IPS DF 6.9 (cell line): ENCODE data around the gene PDCD1.

Experiments used
- DNase-seq: peaks from one replicate; pipeline ENCODE4 v3.0.0-alpha.2; 2013; ENCODE audit warnings: low read depth, low spot score
- H3K27ac ChIP-seq: one replicate; pipeline ENCODE4 v1.5.1; 2013; ENCODE audit warnings: low read length, control low read depth
- H3K27me3 ChIP-seq: 2 replicates; pipeline ENCODE4 v1.6.1; 2013; ENCODE audit warnings: mild to moderate bottlenecking, low read length; ENCODE audit not compliant: control insufficient read depth, insufficient read depth
- H3K36me3 ChIP-seq: 2 replicates; pipeline ENCODE4 v1.6.1; 2013; ENCODE audit warnings: low read length; ENCODE audit not compliant: control insufficient read depth, insufficient read depth
- H3K4me1 ChIP-seq: 2 replicates; pipeline ENCODE4 v1.6.1; 2013; ENCODE audit warnings: low read length; ENCODE audit not compliant: control insufficient read depth, insufficient read depth
- H3K4me3 ChIP-seq: 2 replicates; pipeline ENCODE4 v1.5.1; 2013; ENCODE audit warnings: mild to moderate bottlenecking, low read length
- H3K9me3 ChIP-seq: 2 replicates; pipeline ENCODE4 v1.6.1; 2013; ENCODE audit warnings: low read length, inconsistent platforms; ENCODE audit not compliant: control insufficient read depth, insufficient read depth
- WGBS: extraction: QIAGEN DNeasy Blood & Tissue Kit; methylation state at CpG from one replicate; pipeline ENCODE4 v1.1.7; 2013; ENCODE audit warnings: mixed read lengths, missing lambda C conversion rate; ENCODE audit not compliant: insufficient read length, insufficient coverage; 5-methylcytosine and 5-hydroxymethylcytosine counted together

PDCD1 gene

GRCh38 chr2:241902357-241902991 is 43.8 kb upstream of the PDCD1 start:
- Histone ChIP-seq H3K36me3 (no peaks in the 10 kb centered on the region), H3K27ac (no peak overlapping the region), H3K4me1 (peaks cover 4% of the 10 kb centered on the region; the same call in 1 of the 2 replicates), H3K27me3 (no peaks in the 10 kb centered on the region), H3K4me3 (no peak overlapping the region), H3K9me3 (no peaks in the 10 kb centered on the region)
- WGBS, result no CpG with 5 or more reads among the region's 48 CpGs
- no peak for DNase-seq

- H3K4me1 ChIP-seq, result peaks cover 4% of the 10 kb centered on the region; the same call in 1 of the 2 replicates
- no peaks in the 10 kb centered on the region for H3K36me3 ChIP-seq
- no peak overlapping the region for H3K27ac ChIP-seq
- DNase-seq, result no peak
- no peak overlapping the region; the same call in 1 of the 2 replicates for H3K4me3 ChIP-seq
- no peaks in the 10 kb centered on the region for H3K9me3 ChIP-seq
- H3K27me3 ChIP-seq, result no peaks in the 10 kb centered on the region
- WGBS, result no CpG with 5 or more reads among the region's 54 CpGs
These were observed 43.0 kb upstream of the PDCD1 start for GRCh38 chr2:241901500-241902351.

GRCh38 chr2:241901018-241901380 is 42.3 kb upstream of the PDCD1 start:
- H3K4me1 ChIP-seq, result peaks cover 4% of the 10 kb centered on the region; the same call in 1 of the 2 replicates

GRCh38 chr2:241900251-241901017 is 41.7 kb upstream of the PDCD1 start:
- Histone ChIP-seq H3K27me3 (no peaks in the 10 kb centered on the region), H3K9me3 (no peaks in the 10 kb centered on the region), H3K4me1 (peaks cover 4% of the 10 kb centered on the region; the same call in 1 of the 2 replicates), H3K27ac (no peak overlapping the region), H3K4me3 (no peak overlapping the region), H3K36me3 (no peaks in the 10 kb centered on the region)
- no CpG with 5 or more reads among the region's 32 CpGs for WGBS
- no peak for DNase-seq

More at GRCh38 chr2:241901018-241901380, 42.3 kb upstream of the PDCD1 start:
- Histone ChIP-seq H3K27me3 (no peaks in the 10 kb centered on the region), H3K9me3 (no peaks in the 10 kb centered on the region), H3K36me3 (no peaks in the 10 kb centered on the region), H3K27ac (no peak overlapping the region), H3K4me3 (no peak overlapping the region)
- DNase-seq, result no peak
- WGBS, result no CpG with 5 or more reads among the region's 21 CpGs

GRCh38 chr2:241898463-241899270 is 40.0 kb upstream of the PDCD1 start:
- H3K4me1 ChIP-seq, result peaks cover 4% of the 10 kb centered on the region; the same call in 1 of the 2 replicates
- no peak overlapping the region for H3K27ac ChIP-seq
- no CpG with 5 or more reads among the region's 30 CpGs for WGBS
- H3K4me3 ChIP-seq, result no peak overlapping the region
- no peaks in the 10 kb centered on the region for H3K9me3 ChIP-seq
- no peaks in the 10 kb centered on the region for H3K27me3 ChIP-seq
- H3K36me3 ChIP-seq, result no peaks in the 10 kb centered on the region
- no peak for DNase-seq

GRCh38 chr2:241897231-241897916 is 38.7 kb upstream of the PDCD1 start:
- H3K4me1 ChIP-seq, result peaks cover 4% of the 10 kb centered on the region; the same call in 1 of the 2 replicates
- WGBS, result no CpG with 5 or more reads among the region's 17 CpGs

GRCh38 chr2:241896746-241897201 is 38.1 kb upstream of the PDCD1 start:
- Histone ChIP-seq H3K4me3 (no peak overlapping the region), H3K27me3 (no peaks in the 10 kb centered on the region), H3K27ac (no peak overlapping the region), H3K36me3 (no peaks in the 10 kb centered on the region), H3K9me3 (no peaks in the 10 kb centered on the region), H3K4me1 (peaks cover 4% of the 10 kb centered on the region; the same call in 1 of the 2 replicates)
- DNase-seq, result no peak
- WGBS, result no CpG with 5 or more reads among the region's 10 CpGs

More at GRCh38 chr2:241897231-241897916, 38.7 kb upstream of the PDCD1 start:
- Histone ChIP-seq H3K27me3 (no peaks in the 10 kb centered on the region), H3K4me3 (no peak overlapping the region), H3K36me3 (no peaks in the 10 kb centered on the region), H3K9me3 (no peaks in the 10 kb centered on the region), H3K27ac (no peak overlapping the region)
- no peak for DNase-seq

GRCh38 chr2:241895712-241896641 is 37.3 kb upstream of the PDCD1 start:
- H3K27me3 ChIP-seq, result no peaks in the 10 kb centered on the region
- 0 out of 2 replicates have a peak, but pooled peaks cover 2% of the 10 kb centered on the region for H3K4me1 ChIP-seq
- no peak overlapping the region for H3K4me3 ChIP-seq
- WGBS, result no CpG with 5 or more reads among the region's 26 CpGs
- H3K9me3 ChIP-seq, result no peaks in the 10 kb centered on the region
- no peak for DNase-seq
- no peak overlapping the region for H3K27ac ChIP-seq
- no peaks in the 10 kb centered on the region for H3K36me3 ChIP-seq

GRCh38 chr2:241895427-241895711 is 36.7 kb upstream of the PDCD1 start:
- DNase-seq, result no peak
- H3K36me3 ChIP-seq, result no peaks in the 10 kb centered on the region
- H3K27ac ChIP-seq, result no peak overlapping the region
- no peaks in the 10 kb centered on the region for H3K9me3 ChIP-seq
- peaks cover 4% of the 10 kb centered on the region; the same call in 1 of the 2 replicates for H3K4me1 ChIP-seq
- no CpG with 5 or more reads among the region's 11 CpGs for WGBS
- no peak overlapping the region for H3K4me3 ChIP-seq
- H3K27me3 ChIP-seq, result no peaks in the 10 kb centered on the region
